HG03139 (cell line): ENCODE measurements around the gene CAPN14.

Source experiments
- ATAC-seq: cut with Tn5 transposase; IDR thresholded peaks from one replicate; pipeline ENCODE4 v1.9.1; 2021; ENCODE audit not compliant: unreplicated experiment

CAPN14 gene

GRCh38 chr2:31244101-31244500, 26.8 kb upstream of the CAPN14 start:
- ATAC-seq = no peak

GRCh38 chr2:31243053-31243452, 25.7 kb upstream of the CAPN14 start:
- ATAC-seq = no peak

DNA sequence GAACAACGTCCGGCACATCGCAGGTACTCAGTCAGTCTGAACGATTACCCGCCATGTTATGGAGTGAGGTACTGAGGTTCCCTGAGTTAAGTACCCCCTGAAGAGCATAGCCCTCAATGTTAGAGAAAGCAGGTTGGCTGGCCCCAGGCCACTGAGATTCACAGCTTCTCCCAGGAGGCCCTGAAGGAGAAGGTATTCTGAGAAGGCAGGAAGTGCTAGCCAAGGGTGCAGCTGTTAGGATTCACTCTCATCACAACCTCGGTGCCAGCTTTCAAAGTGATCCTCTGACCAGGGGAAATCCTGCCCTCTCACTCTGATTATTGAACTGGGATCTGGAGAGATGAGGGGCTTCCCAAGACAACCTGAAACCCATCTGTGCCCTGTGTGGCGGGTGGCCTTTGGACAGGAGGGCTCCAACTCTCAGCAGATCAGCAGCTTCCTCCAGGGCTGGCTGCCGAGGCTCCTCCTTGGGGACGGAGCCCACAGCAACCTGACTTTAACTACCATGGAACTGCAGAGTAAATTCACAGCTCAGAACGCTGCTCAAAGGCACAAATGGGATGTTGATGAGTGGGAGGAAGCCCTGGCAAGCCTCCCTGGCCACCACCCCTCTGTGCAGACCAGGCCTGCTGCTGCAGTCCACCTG, 24.4 kb upstream of the CAPN14 start:
- no peak for ATAC-seq

DNA sequence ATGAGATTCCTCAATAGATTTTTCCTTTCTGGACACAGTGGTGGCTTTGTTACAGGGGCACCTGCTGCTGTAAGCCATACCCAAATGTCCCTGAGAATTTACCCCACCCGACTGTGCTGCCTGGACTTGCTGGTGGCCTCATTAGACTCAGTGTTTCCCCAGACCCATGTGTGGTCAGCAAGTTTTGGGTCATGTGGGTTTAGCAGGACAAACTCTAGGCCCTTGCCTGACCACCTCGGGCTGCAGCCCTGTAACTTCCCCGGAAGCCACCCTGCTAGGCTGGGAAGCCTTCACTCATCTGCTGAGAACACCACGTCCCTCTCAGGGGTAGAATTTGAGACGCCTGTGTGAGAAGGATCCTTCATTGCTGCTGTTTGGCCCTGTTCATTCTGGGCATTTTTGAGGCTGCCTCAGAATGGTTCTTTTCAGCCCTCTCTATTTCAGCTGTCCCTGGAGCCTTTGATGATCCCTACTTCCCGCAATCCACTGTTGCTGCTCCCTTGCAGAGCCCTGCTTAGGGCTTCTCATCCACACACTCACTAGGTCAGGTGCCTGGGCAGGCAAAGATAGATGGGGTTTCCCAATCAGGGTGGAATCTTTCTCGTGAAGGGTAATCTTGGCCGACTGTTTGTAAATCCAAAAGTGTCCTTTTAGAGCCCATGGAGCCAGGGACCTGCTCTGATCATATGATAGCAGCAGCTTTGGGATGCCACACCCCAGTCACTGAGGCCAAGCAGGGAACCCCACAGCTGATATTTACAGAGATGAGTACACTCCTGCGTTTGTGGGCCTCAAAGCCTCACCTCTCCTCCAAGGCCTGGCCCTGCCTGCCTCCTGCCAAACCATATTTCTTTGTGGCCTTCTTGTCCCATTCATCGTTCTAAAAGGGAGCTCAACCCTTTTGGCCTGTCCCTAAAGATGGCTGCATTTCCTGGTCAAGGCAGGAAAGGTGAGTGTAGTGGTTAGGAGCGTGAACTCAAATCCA, 23.4 kb upstream of the CAPN14 start:
- ATAC-seq = no peak

DNA sequence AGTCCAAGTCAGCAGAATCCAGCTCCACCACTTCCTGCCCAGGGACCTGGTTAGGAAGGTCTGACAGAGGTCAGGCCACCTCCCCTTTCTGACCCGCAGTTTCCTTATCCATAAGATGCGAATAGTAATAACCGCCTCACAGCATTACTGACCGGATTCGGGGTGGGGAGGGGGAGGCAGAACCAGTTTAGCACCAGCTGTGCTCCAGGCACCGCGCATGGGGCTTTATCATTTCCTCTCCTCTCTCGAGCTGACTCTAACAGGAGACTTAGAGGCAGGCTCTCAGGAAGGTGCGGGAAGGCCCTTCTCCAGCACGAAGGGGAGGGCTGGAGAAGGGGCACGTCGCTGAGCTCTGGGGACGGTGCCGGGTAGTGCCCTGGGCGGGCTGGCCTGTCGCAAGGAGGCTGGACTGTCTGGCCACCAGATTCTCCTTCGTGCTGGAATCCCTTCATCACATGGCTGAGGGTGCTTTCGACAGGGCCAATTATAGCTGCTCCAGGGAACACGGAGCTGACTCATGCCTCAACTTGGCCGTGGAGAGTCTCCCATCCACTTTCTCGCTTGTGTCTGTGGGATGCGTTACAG, 22.4 kb upstream of the CAPN14 start:
- ATAC-seq = no peak

DNA sequence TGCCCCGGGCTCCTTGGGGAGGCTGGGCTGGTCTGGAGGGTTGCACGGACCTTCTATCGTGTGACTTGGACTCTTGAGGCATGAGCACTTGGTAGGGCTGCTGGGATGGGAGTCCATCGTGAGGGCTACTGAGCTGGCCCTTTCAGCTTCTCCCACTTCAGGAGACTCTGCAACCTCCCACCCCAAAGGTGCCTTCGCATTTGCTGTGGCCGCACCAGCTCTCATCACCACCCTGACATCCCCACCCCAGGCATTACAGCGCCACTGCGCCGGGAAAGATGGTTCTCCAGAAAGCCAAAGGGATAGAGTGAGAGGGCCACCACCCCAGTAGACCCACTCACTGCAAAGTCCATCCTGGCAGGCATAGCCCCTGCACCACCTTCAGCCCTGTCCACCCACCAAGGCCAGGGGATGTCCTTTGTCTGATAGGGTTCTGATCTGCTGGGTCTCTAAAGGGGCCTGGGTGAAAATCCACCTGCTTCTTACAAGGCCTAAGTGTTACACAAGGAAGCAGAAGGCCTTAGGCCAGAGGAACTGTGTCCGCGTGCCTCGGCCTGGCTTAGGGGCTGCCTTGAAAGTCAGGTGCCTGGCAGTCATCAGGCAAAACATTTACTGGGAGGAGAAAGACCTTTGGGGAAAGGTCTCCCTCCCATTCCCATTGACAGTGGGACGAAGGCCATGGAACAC, 21.7 kb upstream of the CAPN14 start:
- ATAC-seq = no peak

- ATAC-seq = no peak
Observed at GRCh38 chr2:31238126-31238905, 21.0 kb upstream of the CAPN14 start.

DNA sequence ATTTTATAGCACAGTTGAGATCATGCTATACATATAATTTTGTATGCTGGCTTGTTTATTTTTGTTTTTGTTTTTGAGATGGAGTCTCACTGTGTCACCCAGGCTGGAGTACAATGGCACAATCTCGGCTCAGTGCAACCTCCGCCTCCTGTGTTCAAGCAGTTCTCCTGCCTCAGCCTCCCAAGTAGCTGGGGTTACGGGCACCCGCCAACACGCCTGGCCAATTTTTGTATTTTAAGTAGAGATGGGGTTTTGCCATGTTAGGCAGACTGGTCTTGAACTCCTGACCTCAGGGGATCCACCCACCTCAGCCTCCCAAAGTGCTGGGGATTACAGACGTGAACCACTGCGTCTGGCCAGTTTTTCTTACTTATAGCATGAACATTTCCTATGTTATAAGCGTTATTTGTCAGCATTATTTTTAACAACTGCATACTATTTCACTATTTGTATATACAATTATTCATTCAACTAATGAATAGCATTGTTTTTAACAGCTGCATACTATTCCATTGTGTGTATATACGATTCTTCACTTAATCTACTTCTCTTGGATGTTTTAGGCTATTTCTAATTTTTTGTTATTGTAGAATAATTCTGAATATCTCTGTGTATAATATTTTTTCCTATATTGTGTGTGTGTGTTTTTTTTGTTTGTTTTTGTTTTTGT, 20.2 kb upstream of the CAPN14 start:
- no peak for ATAC-seq

- no peak for ATAC-seq
Observed at GRCh38 chr2:31236433-31237205, 19.3 kb upstream of the CAPN14 start.

DNA sequence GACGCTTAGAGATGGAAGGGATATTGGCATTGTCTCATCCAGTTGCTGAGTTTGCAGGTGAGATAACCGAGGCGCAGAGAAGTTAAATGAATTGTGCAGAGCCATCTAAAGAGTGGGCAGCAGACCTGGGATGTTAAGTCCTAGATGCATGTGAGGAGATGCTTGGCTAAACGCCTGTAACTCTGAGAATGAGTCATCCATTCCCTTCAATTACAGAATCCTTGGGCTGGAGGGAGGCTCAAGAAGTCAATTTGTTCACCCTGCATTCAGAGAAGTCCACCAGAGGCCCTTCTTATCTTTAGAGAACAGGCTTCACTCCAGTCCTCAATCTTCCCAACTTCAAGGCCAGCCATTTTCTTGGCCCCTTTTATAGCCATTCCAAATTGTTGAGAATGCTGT, 18.2 kb upstream of the CAPN14 start:
- ATAC-seq = no peak

DNA sequence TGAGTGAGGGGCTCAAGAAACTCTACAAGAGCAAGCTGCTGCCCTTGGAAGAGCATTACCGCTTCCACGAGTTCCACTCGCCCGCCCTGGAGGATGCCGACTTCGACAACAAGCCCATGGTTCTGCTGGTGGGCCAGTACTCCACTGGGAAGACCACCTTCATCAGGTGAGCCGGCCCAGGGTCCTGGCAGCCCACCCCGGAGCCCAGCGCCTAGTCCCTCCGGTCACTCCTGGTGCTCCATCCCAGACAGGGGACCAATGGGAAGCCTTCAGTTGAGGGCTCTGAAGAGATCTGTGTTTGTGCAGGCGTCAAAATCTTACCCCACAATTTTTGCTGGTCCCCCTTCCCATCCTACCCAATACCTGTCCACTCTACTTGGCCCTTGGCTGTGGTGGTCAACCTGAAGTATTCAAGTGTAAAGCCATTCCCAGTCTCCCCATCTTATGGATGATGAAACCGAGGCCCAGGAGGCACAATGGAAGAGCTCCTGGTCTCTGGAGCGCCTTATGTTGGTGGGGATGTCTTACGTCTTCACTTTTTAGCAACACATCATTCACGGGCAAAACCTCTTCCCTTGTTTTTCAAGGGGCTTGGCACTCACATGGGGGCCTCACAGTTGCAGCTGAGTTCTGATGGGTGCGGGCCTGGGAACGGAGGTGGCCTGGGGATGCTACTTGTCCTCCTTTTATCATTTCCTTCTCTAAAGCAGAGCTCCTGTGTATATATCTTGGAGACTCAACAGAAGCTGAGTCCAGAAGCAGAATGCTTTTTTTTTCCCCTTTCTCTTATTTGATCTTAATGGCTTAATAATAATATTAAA, 17.6 kb upstream of the CAPN14 start:
- ATAC-seq = no peak

GRCh38 chr2:31233741-31234682, 16.7 kb upstream of the CAPN14 start, which contains the start of gene EHD3:
TSS of gene EHD3 (plus strand) at chr2:31234152. CDS start at chr2:31234622, 470 bp downstream.
- ATAC-seq = peak; percentile 97

DNA sequence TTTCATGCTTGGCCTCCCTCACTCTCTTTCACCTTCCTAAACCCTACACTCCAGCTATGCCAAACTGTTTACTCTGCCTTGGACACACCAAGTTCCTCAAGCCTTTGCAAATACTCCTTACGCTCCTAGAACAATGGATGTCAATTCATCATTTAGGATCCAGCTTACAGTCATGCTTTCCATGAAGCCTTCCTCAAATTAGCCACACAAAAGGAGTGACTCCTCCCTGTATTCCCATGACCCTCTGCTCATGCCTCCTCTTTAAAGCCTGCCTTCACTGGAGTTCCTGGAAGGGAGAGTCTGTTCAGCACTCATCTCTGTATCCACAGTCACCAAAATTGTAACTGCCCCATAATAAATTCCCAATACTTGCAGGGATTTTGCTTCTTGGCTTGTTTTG, 15.9 kb upstream of the CAPN14 start:
- ATAC-seq = no peak

DNA sequence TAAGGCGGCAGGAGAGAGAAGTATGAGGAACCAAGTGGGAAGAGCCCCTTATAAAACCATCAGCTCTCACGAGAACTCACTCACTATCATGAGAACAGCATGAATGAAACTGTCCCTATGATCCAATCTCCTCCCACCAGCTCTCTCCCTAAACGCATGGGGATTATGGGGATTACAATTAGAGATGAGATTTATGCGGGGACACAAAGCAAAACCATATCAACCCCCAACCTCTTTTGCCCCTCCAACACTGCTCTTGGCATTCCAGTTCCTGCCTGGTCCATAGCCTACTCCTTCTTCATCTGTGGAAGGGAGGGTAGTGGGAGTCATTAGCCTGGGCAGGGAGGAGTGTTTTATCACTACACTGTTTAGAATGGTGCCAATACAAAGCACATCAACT, 15.3 kb upstream of the CAPN14 start:
- ATAC-seq = no peak

GRCh38 chr2:31231571-31232302, 14.4 kb upstream of the CAPN14 start:
- no peak for ATAC-seq

- ATAC-seq = no peak
Observed at GRCh38 chr2:31230751-31231150, 13.4 kb upstream of the CAPN14 start.

DNA sequence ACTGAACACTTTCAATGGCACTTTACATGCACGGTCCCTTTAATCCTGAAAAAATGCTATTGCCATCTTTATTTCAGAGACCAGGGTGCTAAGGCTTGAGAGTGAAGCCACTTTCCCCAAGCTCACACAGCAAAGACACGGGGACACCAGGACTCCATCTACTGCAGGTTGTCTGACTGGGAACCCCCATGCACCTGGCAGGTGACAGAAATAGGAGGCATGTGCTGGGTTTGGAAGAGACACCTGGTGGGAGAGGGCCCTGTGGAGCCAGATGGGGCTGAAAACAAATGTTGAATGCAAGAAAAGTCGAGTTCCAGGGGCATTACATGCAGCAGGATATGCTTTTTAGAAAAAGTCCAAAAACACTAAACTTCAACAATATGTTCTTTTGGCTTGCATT, 11.4 kb upstream of the CAPN14 start:
- no peak for ATAC-seq
